ENCODE results near the gene SHROOM1. TPM values are rescaled to one million over a fixed set of nuclear protein-coding genes. Genes with fewer than 3 reads are reported as not detected.

Gene SHROOM1
- total RNA-seq, 2 donors from 2014 or later: 3.2 to 4.2 TPM

DNA sequence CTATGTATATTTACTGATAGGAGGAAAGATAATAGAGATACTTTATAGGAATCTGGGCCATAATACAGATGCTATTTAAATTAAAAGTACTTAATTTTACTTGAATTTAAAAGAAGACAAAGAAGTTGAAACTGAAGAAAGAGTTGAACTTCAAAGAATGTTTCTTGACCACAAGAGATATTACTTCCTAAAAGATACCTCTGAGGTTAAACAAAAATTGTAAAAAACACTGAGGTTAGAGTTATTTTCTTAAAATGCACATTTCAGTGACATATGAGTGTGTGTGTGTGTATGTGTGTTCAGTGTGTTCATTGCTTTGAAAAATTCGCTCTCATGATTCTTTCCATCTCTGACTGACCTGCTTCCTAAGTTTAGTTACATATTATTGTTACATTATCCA, 49.9 kb downstream of the SHROOM1 start:
- H3K36me3 ChIP-seq: no peaks in the 10 kb centered on the region
- H3K4me3 ChIP-seq: no peak overlapping the region
- no peaks in the 10 kb centered on the region for H3K9me3 ChIP-seq
- no peaks in the 10 kb centered on the region for H3K27me3 ChIP-seq
- DNase-seq (ENCODE audit: low spot score): no peak
- H3K27ac ChIP-seq: no peak overlapping the region
- TF ChIP-seq, protein P1, sequence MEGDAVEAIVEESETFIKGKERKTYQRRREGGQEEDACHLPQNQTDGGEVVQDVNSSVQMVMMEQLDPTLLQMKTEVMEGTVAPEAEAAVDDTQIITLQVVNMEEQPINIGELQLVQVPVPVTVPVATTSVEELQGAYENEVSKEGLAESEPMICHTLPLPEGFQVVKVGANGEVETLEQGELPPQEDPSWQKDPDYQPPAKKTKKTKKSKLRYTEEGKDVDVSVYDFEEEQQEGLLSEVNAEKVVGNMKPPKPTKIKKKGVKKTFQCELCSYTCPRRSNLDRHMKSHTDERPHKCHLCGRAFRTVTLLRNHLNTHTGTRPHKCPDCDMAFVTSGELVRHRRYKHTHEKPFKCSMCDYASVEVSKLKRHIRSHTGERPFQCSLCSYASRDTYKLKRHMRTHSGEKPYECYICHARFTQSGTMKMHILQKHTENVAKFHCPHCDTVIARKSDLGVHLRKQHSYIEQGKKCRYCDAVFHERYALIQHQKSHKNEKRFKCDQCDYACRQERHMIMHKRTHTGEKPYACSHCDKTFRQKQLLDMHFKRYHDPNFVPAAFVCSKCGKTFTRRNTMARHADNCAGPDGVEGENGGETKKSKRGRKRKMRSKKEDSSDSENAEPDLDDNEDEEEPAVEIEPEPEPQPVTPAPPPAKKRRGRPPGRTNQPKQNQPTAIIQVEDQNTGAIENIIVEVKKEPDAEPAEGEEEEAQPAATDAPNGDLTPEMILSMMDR (IDR thresholded peaks at IDR 0.05): no peak
- H3K4me1 ChIP-seq: peaks cover 0 to 15% of the 10 kb centered on the region in 2 donors

DNA sequence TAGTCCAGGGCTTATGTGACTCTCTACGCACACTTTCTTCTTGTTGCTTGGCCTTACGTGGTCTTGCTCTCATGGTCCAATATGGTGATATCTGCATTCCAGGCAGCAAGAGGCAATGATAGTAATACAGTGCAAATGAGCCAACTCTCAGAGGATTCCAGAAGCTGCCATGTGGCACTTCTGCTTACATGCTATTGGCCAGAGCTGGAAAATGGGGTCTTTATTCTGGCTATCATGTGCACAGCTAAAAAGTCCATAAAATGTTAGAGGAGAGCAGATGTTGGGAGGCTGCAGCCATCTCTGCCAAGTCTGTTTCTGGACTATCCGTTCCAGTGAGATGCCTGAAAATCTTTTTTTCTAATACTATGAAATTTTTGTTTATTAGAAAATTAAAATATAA, 50.5 kb downstream of the SHROOM1 start:
- Histone ChIP-seq H3K27ac (no peak overlapping the region), H3K36me3 (no peaks in the 10 kb centered on the region), H3K4me3 (no peak overlapping the region), H3K4me1 (peaks cover 0 to 21% of the 10 kb centered on the region in 2 donors), H3K27me3 (no peaks in the 10 kb centered on the region), H3K9me3 (no peaks in the 10 kb centered on the region)
- no peak for DNase-seq (ENCODE audit: low spot score)
- TF ChIP-seq, protein P1 (IDR thresholded peaks at IDR 0.05): no peak

- Histone ChIP-seq H3K4me3 (no peak overlapping the region), H3K27ac (no peak overlapping the region), H3K9me3 (no peaks in the 10 kb centered on the region), H3K4me1 (peaks cover 0 to 32% of the 10 kb centered on the region in 2 donors), H3K27me3 (no peaks in the 10 kb centered on the region), H3K36me3 (no peaks in the 10 kb centered on the region)
- TF ChIP-seq, protein P1 (IDR thresholded peaks at IDR 0.05): no peak
- DNase-seq (ENCODE audit: low spot score): no peak
Measured at GRCh38 chr5:132778856-132779255, 51.6 kb downstream of the SHROOM1 start.

DNA sequence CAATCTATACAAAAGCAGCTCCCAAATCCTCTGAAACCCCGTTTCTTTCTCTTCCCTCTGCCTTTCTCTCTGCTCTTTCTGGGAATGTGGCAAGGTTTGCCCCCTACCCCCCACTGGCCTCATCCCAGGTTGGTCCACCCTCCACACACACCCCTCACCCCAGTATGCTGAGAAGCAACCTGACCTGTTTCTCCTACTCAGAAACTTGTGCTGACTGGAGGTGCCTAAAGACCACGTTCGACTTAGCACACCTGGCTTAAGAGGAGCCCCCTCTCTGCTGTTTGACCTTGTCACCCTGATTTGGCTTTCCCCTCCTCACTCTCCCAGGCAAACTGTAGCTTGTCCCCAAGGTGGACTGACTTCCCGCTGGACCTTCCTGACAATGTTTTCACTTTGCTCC, 52.3 kb downstream of the SHROOM1 start:
- H3K36me3 ChIP-seq: no peaks in the 10 kb centered on the region
- H3K4me1 ChIP-seq: peaks cover 0 to 40% of the 10 kb centered on the region in 2 donors
- H3K9me3 ChIP-seq: no peaks in the 10 kb centered on the region
- TF ChIP-seq, protein P1 (IDR thresholded peaks at IDR 0.05): no peak
- peak overlapping the region; percentile 66 to 77 for H3K27ac ChIP-seq
- no peak for DNase-seq (ENCODE audit: low spot score)
- no peaks in the 10 kb centered on the region for H3K27me3 ChIP-seq
- H3K4me3 ChIP-seq: peak overlapping the region in 1 of 2 donors; percentile 83

GRCh38 chr5:132777209-132778069, 53.0 kb downstream of the SHROOM1 start, which contains the start of gene SEPTIN8:
Gene SEPTIN8, minus strand, starts transcription at chr5:132777239. Its CDS starts 102 bp downstream, at chr5:132777137.
- peaks cover 0 to 47% of the 10 kb centered on the region in 2 donors for H3K4me1 ChIP-seq

More at GRCh38 chr5:132777209-132778069, 53.0 kb downstream of the SHROOM1 start, which contains the start of gene SEPTIN8:
- H3K36me3 ChIP-seq: no peaks in the 10 kb centered on the region
- TF ChIP-seq, protein P1 (IDR thresholded peaks at IDR 0.05): no peak
- H3K27ac ChIP-seq: peak within 1 kb of the TSS; percentile 66 to 77
- DNase-seq (ENCODE audit: low spot score): peak; percentile 73
- no peaks in the 10 kb centered on the region for H3K27me3 ChIP-seq
- no peaks in the 10 kb centered on the region for H3K9me3 ChIP-seq
- peak within 1 kb of the TSS; percentile 55 to 83 for H3K4me3 ChIP-seq
